ENCODE data around the gene BCL7B.

GRCh38 chr7:73520673-73521635 lies 36.5 kb downstream of the BCL7B start:
- TF ChIP-seq HOXD13 (CRISPR knock-in tag; IDR thresholded peaks at IDR 0.05; ENCODE audit: borderline replicate concordance) (no peak), TCF7L2 (IDR thresholded peaks at IDR 0.05; ENCODE audit: borderline replicate concordance, low read depth, low read length) (no peak), REST (tag by site-specific recombination; IDR thresholded peaks at IDR 0.05) (no peak), CTCF (tag by site-specific recombination; IDR thresholded peaks at IDR 0.05) (no peak), HOXC10 (CRISPR knock-in tag; IDR thresholded peaks at IDR 0.05) (no peak), SETDB1 (IDR thresholded peaks at IDR 0.05; ENCODE audit: insufficient read length, low read length) (no peak), ZNF660 (tag by site-specific recombination; IDR thresholded peaks at IDR 0.05) (no peak), ZFP37 (tag by site-specific recombination; IDR thresholded peaks at IDR 0.05) (no peak)
